Neural cell (in vitro differentiated cells): ENCODE data around the gene NAMPT.

Source experiments
- EP300 ChIP-seq: fragments of 450-650 bp; conservative IDR thresholded peaks from 2 replicates; pipeline ENCODE4 v1.6.1; 2014; ENCODE audit warnings: antibody characterized with exemption, mild to moderate bottlenecking, moderate library complexity; ENCODE audit not compliant: poor library complexity, severe bottlenecking
- POLR2AphosphoS5 ChIP-seq: IDR thresholded peaks from 2 replicates; pipeline ENCODE4 v1.6.1; 2012
- RAD21 ChIP-seq: fragments of 450-650 bp; conservative IDR thresholded peaks from 2 replicates; pipeline ENCODE4 v1.6.1; 2014; ENCODE audit warnings: antibody characterized with exemption, mild to moderate bottlenecking, moderate library complexity
- TF ChIP-seq, protein P1 (sequence below): fragments of 450-650 bp; IDR thresholded peaks from 2 replicates; pipeline ENCODE4 v1.5.1; 2014; ENCODE audit warnings: antibody characterized with exemption, mild to moderate bottlenecking, moderate library complexity; ENCODE audit not compliant: poor library complexity, severe bottlenecking
- TF ChIP-seq, protein P2 (sequence below): IDR thresholded peaks from 2 replicates; pipeline ENCODE4 v1.6.1; 2012; ENCODE audit warnings: borderline replicate concordance

DNA sequence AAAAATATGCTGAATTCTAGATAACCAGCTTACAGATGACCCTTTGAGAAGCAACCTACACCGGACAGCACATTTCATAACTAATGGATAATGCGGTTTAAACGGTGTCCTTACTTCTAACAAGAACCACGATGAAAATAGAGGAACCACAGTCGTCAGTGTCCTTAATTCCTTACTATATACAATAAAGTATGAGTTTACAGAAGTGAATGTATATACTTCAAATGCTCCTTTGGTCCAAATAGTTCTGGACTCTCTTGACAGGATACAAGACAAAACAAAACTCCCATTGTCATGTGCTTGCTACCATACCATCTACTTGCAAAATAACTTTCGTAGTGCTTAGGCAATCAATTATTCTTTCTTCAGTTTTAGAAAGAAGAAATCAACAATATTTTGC, 2.4 kb downstream of the NAMPT start:
- TF ChIP-seq EP300 (no peak), RAD21 (no peak), POLR2AphosphoS5 (no peak)
- TF ChIP-seq, protein P1, sequence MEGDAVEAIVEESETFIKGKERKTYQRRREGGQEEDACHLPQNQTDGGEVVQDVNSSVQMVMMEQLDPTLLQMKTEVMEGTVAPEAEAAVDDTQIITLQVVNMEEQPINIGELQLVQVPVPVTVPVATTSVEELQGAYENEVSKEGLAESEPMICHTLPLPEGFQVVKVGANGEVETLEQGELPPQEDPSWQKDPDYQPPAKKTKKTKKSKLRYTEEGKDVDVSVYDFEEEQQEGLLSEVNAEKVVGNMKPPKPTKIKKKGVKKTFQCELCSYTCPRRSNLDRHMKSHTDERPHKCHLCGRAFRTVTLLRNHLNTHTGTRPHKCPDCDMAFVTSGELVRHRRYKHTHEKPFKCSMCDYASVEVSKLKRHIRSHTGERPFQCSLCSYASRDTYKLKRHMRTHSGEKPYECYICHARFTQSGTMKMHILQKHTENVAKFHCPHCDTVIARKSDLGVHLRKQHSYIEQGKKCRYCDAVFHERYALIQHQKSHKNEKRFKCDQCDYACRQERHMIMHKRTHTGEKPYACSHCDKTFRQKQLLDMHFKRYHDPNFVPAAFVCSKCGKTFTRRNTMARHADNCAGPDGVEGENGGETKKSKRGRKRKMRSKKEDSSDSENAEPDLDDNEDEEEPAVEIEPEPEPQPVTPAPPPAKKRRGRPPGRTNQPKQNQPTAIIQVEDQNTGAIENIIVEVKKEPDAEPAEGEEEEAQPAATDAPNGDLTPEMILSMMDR, result no peak
- TF ChIP-seq, protein P2, sequence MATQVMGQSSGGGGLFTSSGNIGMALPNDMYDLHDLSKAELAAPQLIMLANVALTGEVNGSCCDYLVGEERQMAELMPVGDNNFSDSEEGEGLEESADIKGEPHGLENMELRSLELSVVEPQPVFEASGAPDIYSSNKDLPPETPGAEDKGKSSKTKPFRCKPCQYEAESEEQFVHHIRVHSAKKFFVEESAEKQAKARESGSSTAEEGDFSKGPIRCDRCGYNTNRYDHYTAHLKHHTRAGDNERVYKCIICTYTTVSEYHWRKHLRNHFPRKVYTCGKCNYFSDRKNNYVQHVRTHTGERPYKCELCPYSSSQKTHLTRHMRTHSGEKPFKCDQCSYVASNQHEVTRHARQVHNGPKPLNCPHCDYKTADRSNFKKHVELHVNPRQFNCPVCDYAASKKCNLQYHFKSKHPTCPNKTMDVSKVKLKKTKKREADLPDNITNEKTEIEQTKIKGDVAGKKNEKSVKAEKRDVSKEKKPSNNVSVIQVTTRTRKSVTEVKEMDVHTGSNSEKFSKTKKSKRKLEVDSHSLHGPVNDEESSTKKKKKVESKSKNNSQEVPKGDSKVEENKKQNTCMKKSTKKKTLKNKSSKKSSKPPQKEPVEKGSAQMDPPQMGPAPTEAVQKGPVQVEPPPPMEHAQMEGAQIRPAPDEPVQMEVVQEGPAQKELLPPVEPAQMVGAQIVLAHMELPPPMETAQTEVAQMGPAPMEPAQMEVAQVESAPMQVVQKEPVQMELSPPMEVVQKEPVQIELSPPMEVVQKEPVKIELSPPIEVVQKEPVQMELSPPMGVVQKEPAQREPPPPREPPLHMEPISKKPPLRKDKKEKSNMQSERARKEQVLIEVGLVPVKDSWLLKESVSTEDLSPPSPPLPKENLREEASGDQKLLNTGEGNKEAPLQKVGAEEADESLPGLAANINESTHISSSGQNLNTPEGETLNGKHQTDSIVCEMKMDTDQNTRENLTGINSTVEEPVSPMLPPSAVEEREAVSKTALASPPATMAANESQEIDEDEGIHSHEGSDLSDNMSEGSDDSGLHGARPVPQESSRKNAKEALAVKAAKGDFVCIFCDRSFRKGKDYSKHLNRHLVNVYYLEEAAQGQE, result no peak
